ENCODE results near the gene GPATCH4. TPM values are rescaled to one million over a fixed set of nuclear protein-coding genes. Genes with fewer than 3 reads are reported as not detected.
"Not testable (repeated sequence)": the region's sequence is repeated elsewhere in the genome, so short reads cannot be mapped to it uniquely, and the experiment has no call there.

The GPATCH4 gene
- total RNA-seq, 1 donor from 2014 or later = 18.6 TPM

GRCh38 chr1:156555715-156556114, 45.6 kb downstream of the GPATCH4 start:
- Mint-ChIP-seq H3K27me3 (ENCODE audit: unreplicated experiment) (peaks cover 2% of the 10 kb centered on the region), H3K4me3 (ENCODE audit: unreplicated experiment) (no peak overlapping the region), H3K9me3 (ENCODE audit: unreplicated experiment) (no peaks in the 10 kb centered on the region), H3K27ac (ENCODE audit: unreplicated experiment) (no peak overlapping the region), H3K4me1 (ENCODE audit: unreplicated experiment) (no peaks in the 10 kb centered on the region), H3K36me3 (ENCODE audit: low read depth, unreplicated experiment) (peaks cover 27% of the 10 kb centered on the region)
- no peak for DNase-seq (ENCODE audit: low spot score)
- no peak for TF ChIP-seq CTCF (IDR thresholded peaks at IDR 0.05; ENCODE audit: unreplicated experiment)

GRCh38 chr1:156554971-156555370, 46.3 kb downstream of the GPATCH4 start:
- peaks cover 2% of the 10 kb centered on the region for H3K27me3 Mint-ChIP-seq (ENCODE audit: unreplicated experiment)
- no peak for DNase-seq (ENCODE audit: low spot score)
- peaks cover 29% of the 10 kb centered on the region for H3K36me3 Mint-ChIP-seq (ENCODE audit: low read depth, unreplicated experiment)
- no peak overlapping the region for H3K4me3 Mint-ChIP-seq (ENCODE audit: unreplicated experiment)
- H3K4me1 Mint-ChIP-seq (ENCODE audit: unreplicated experiment) = no peaks in the 10 kb centered on the region
- no peaks in the 10 kb centered on the region for H3K9me3 Mint-ChIP-seq (ENCODE audit: unreplicated experiment)
- no peak overlapping the region for H3K27ac Mint-ChIP-seq (ENCODE audit: unreplicated experiment)
- no peak for TF ChIP-seq CTCF (IDR thresholded peaks at IDR 0.05; ENCODE audit: unreplicated experiment)

GRCh38 chr1:156553860-156554485, 47.3 kb downstream of the GPATCH4 start:
- TF ChIP-seq CTCF (IDR thresholded peaks at IDR 0.05; ENCODE audit: unreplicated experiment) = no peak
- Mint-ChIP-seq H3K36me3 (ENCODE audit: low read depth, unreplicated experiment) (peaks cover 19% of the 10 kb centered on the region), H3K27ac (ENCODE audit: unreplicated experiment) (no peak overlapping the region), H3K27me3 (ENCODE audit: unreplicated experiment) (peaks cover 2% of the 10 kb centered on the region), H3K9me3 (ENCODE audit: unreplicated experiment) (no peaks in the 10 kb centered on the region), H3K4me1 (ENCODE audit: unreplicated experiment) (no peaks in the 10 kb centered on the region), H3K4me3 (ENCODE audit: unreplicated experiment) (no peak overlapping the region)
- no peak for DNase-seq (ENCODE audit: low spot score)

GRCh38 chr1:156552937-156553336, 48.3 kb downstream of the GPATCH4 start:
- H3K27ac Mint-ChIP-seq (ENCODE audit: unreplicated experiment); H3K4me1 Mint-ChIP-seq (ENCODE audit: unreplicated experiment); H3K4me3 Mint-ChIP-seq (ENCODE audit: unreplicated experiment); H3K27me3 Mint-ChIP-seq (ENCODE audit: unreplicated experiment); DNase-seq (ENCODE audit: low spot score); H3K9me3 Mint-ChIP-seq (ENCODE audit: unreplicated experiment): not testable (repeated sequence)
- H3K36me3 Mint-ChIP-seq (ENCODE audit: low read depth, unreplicated experiment) = peaks cover 19% of the 10 kb centered on the region

GRCh38 chr1:156552518-156552917, 48.8 kb downstream of the GPATCH4 start:
- Mint-ChIP-seq H3K9me3 (ENCODE audit: unreplicated experiment) (no peaks in the 10 kb centered on the region), H3K4me1 (ENCODE audit: unreplicated experiment) (no peaks in the 10 kb centered on the region), H3K27me3 (ENCODE audit: unreplicated experiment) (peaks cover 2% of the 10 kb centered on the region), H3K27ac (ENCODE audit: unreplicated experiment) (no peak overlapping the region), H3K36me3 (ENCODE audit: low read depth, unreplicated experiment) (peaks cover 21% of the 10 kb centered on the region), H3K4me3 (ENCODE audit: unreplicated experiment) (no peak overlapping the region)
- DNase-seq (ENCODE audit: low spot score) = no peak
- TF ChIP-seq CTCF (IDR thresholded peaks at IDR 0.05; ENCODE audit: unreplicated experiment) = no peak
